ENCODE measurements around the gene ODF2. TPM values are rescaled to one million over a fixed set of nuclear protein-coding genes. Genes with fewer than 3 reads are reported as not detected.

Gene ODF2
- total and polyA plus RNA-seq, 10 of the 15 experiments (the other 5 are each of a cell fraction or from before 2014, with no cell fraction given), result 8.7 to 65.1 (median 38.5) TPM

GRCh38 chr9:128503870-128504269, 48.1 kb downstream of the ODF2 start:
- WGBS (ENCODE audit: insufficient coverage, insufficient replicate concordance, low lambda C conversion rate, missing lambda C conversion rate), result 67% methylated on average over 11 of the region's 11 CpGs
- TF ChIP-seq MTA3 (IDR thresholded peaks at IDR 0.05; ENCODE audit: borderline replicate concordance, low read length) (no peak), POLR2AphosphoS2 (IDR thresholded peaks at IDR 0.05; ENCODE audit: low read depth, low read length) (no peak; the same call in 1 of the 2 replicates), HDAC2 (IDR thresholded peaks at IDR 0.05) (no peak), CREM (IDR thresholded peaks at IDR 0.05; ENCODE audit: low read depth) (no peak), CBX3 (IDR thresholded peaks at IDR 0.05; ENCODE audit: borderline replicate concordance, low read depth) (no peak), BHLHE40 (IDR thresholded peaks at IDR 0.05; ENCODE audit: borderline replicate concordance in 1 of 2, low read depth in 2 of 2, low read length in 1 of 2) (no peak), PRDM15 (CRISPR knock-in tag; IDR thresholded peaks at IDR 0.05) (no peak), ETV6 (conservative IDR thresholded peaks at IDR 0.05 in 1 of 2, IDR thresholded peaks at IDR 0.05 in 1 of 2; ENCODE audit: borderline replicate concordance in 1 of 2, low read depth in 1 of 2) (no peak), HSF1 (IDR thresholded peaks at IDR 0.05; ENCODE audit: low read depth, low read length) (no peak), ATF7 (IDR thresholded peaks at IDR 0.05; ENCODE audit: low read depth) (no peak), E2F8 (IDR thresholded peaks at IDR 0.05; ENCODE audit: low read depth, partially characterized antibody) (no peak), IRF3 (IDR thresholded peaks at IDR 0.05) (no peak), NR2C2 (IDR thresholded peaks at IDR 0.05; ENCODE audit: borderline replicate concordance, control insufficient read depth, insufficient read length, low read depth) (no peak), CREB1 (IDR thresholded peaks at IDR 0.05; ENCODE audit: low read depth) (no peak)
- Histone ChIP-seq H3K36me3 (ENCODE audit: control insufficient read depth in 2 of 2, insufficient read depth in 2 of 2, low read length in 1 of 2) (peaks cover 4 to 10% of the 10 kb centered on the region in 2 experiments; a peak in 3 of 4 replicates), H3K9ac (ENCODE audit: control insufficient read depth, insufficient read depth, low read length) (peak overlapping the region; percentile 90; the same call in 1 of the 2 replicates), H3K4me2 (ENCODE audit: control insufficient read depth, insufficient read depth) (peak overlapping the region; percentile 82), H3K4me3 (peak overlapping the region; percentile 97), H4K20me1 (ENCODE audit: control insufficient read depth, insufficient read depth) (no peaks in the 10 kb centered on the region), H3K4me1 (ENCODE audit: control insufficient read depth, insufficient read depth, low read length) (peaks cover 10% of the 10 kb centered on the region; the same call in 1 of the 2 replicates), H2AFZ (ENCODE audit: control insufficient read depth, low read depth, low read length) (peak overlapping the region; percentile 95; the same call in 1 of the 2 replicates), H3K79me2 (ENCODE audit: control insufficient read depth, insufficient read depth, low read length) (peaks cover 22% of the 10 kb centered on the region), H3K27ac (ENCODE audit: control insufficient read depth, insufficient read depth) (no peak overlapping the region), H3K9me3 (replicated peaks; ENCODE audit: control insufficient read depth, insufficient read depth, low read length) (no peaks in the 10 kb centered on the region), H3K27me3 (replicated peaks in 1 of 2; ENCODE audit: control insufficient read depth in 2 of 2, insufficient read depth in 2 of 2, low read length in 1 of 2) (no peaks in the 10 kb centered on the region)
- ChIA-PET CTCF (interaction anchor here (1.2 kb wide), 1 partner anchor 120 kb away, joined by 3 read pairs; no protein-coding TSS in a partner anchor), SMC1A (ENCODE audit: uncharacterized antibody, unreplicated experiment) (interaction anchor here (1.1 to 2.6 kb wide), 4 partner anchors 9 to 133 kb away, joined by 3 to 20 read pairs (median 4); partner anchors contain the start of genes SPTAN1 and URM1), RAD21 (ENCODE audit: unreplicated experiment) (interaction anchor here (0.6 to 2.1 kb wide), 2 partner anchors 47 to 269 kb away, joined by 4 to 11 read pairs; no protein-coding TSS in a partner anchor), POLR2A (interaction anchor here (0.6 to 1.3 kb wide), 2 partner anchors 48 to 1504 kb away, joined by 3 to 5 read pairs; partner anchors contain the start of gene ODF2)
- peak; percentile 16; the same call in 2 of the 3 replicates for ATAC-seq
- no peak for DNase-seq (ENCODE audit: low read depth, low spot score)
- TSS peak; percentile 77 for BruUV-seq (replicated peaks)
- no peak for FAIRE-seq
- in situ Hi-C loops (cut with MboI) (no loop called here), intact Hi-C loops (cut with micrococcal nuclease; ENCODE audit: unreplicated experiment) (no loop called here)
